ENCODE data around the gene PRDM15. TPM values are rescaled to one million over a fixed set of nuclear protein-coding genes. Genes with fewer than 3 reads are reported as not detected.
A peak's percentile ranks its signal among the peaks of the same experiment; 100 is the strongest.

The PRDM15 gene
- total RNA-seq, 2 donors from 2014 or later: 12.1 to 14.6 TPM

- H3K9me3 Mint-ChIP-seq: no peaks in the 10 kb centered on the region
Observed at GRCh38 chr21:41890355-41890754, 11.2 kb upstream of the PRDM15 start.

DNA sequence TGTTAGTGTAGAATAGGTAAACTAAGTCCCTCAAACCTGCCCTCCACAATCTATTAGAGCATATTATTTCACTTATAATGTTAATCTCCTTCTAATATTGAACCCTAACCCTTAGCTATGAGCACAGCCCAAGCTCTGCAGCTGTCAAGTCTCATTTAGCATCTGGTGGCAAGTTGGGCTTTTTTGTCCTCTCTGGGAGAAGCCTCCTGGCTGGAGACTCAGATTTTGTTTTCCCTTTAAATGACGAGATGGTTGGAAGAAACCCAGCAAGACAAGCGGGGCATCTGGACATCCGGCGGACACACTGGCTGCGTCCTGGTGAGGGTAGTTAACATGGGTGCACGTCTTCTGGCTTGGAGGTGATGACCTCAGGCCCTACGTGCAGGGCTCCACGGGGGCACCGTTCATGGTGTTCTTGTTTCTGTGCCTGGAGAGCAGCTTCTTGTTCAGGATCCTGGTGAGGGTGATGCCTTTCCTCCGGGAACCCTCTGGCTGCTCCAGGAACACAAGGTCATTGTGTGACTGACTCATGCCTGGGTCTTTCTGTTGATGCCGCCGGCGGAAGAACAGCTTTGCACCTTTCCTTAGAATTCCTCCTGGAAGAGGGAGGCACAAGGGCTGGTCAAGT is 9.7 kb upstream of the PRDM15 start:
- H3K27me3 Mint-ChIP-seq (ENCODE audit: low read depth): no peaks in the 10 kb centered on the region
- no peaks in the 10 kb centered on the region for H3K9me3 Mint-ChIP-seq
- H3K4me1 Mint-ChIP-seq (ENCODE audit: low read depth): peaks cover 8% of the 10 kb centered on the region
- no peak overlapping the region for H3K4me3 Mint-ChIP-seq
- H3K36me3 Mint-ChIP-seq (ENCODE audit: insufficient read depth in 2 of 2): no peaks in the 10 kb centered on the region
- DNase-seq (no peak), ATAC-seq (replicated peaks in 1 of 2) (no peak)
- no peak overlapping the region for H3K27ac Mint-ChIP-seq

More at GRCh38 chr21:41890355-41890754, 11.2 kb upstream of the PRDM15 start:
- H3K36me3 Mint-ChIP-seq (ENCODE audit: insufficient read depth in 2 of 2): peaks cover 0 to 3% of the 10 kb centered on the region in 2 donors
- H3K27ac Mint-ChIP-seq: no peak overlapping the region
- no peaks in the 10 kb centered on the region for H3K27me3 Mint-ChIP-seq (ENCODE audit: low read depth)
- no peak for ATAC-seq (replicated peaks in 1 of 2)
- no peak for DNase-seq
- H3K4me1 Mint-ChIP-seq (ENCODE audit: low read depth): peaks cover 4% of the 10 kb centered on the region
- H3K4me3 Mint-ChIP-seq: no peak overlapping the region

GRCh38 chr21:41887667-41888066 is 8.5 kb upstream of the PRDM15 start:
- Mint-ChIP-seq H3K4me3 (no peak overlapping the region), H3K27ac (no peak overlapping the region), H3K36me3 (ENCODE audit: insufficient read depth in 2 of 2) (no peaks in the 10 kb centered on the region), H3K4me1 (ENCODE audit: low read depth) (peaks cover 8% of the 10 kb centered on the region), H3K9me3 (no peaks in the 10 kb centered on the region), H3K27me3 (ENCODE audit: low read depth) (no peaks in the 10 kb centered on the region)
- ATAC-seq (replicated peaks in 1 of 2) (no peak), DNase-seq (no peak)

DNA sequence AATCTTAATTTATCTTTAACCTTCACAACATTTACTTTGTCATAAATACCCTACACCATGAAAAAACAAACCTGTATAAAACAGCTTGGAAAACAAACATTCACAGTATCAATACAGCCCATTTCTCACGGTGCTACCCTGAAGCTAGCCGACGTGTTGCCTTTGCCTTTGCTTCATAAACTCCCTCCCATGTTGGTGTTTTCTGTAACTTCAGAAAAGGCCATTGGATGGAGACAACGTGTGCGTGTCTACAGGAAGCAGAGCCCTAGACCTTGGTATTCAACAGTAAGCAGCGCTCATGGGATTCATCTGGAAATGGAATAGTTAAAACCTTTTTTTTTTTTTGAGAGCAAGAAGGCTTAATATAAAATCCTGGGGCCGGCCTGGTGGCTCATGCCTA is 7.2 kb upstream of the PRDM15 start:
- no peak overlapping the region for H3K4me3 Mint-ChIP-seq
- no peak for DNase-seq
- no peaks in the 10 kb centered on the region for H3K9me3 Mint-ChIP-seq
- no peak for ATAC-seq (replicated peaks in 1 of 2)
- H3K27ac Mint-ChIP-seq: no peak overlapping the region
- H3K27me3 Mint-ChIP-seq (ENCODE audit: low read depth): no peaks in the 10 kb centered on the region
- peaks cover 8% of the 10 kb centered on the region for H3K4me1 Mint-ChIP-seq (ENCODE audit: low read depth)
- H3K36me3 Mint-ChIP-seq (ENCODE audit: insufficient read depth in 2 of 2): no peaks in the 10 kb centered on the region

GRCh38 chr21:41885341-41886024 is 6.3 kb upstream of the PRDM15 start:
- no peaks in the 10 kb centered on the region for H3K9me3 Mint-ChIP-seq
- H3K4me1 Mint-ChIP-seq (ENCODE audit: low read depth): peaks cover 14% of the 10 kb centered on the region
- ATAC-seq (replicated peaks in 1 of 2) (peak in 1 of 2 donors; percentile 24), DNase-seq (no peak)
- no peak overlapping the region for H3K27ac Mint-ChIP-seq
- no peak overlapping the region for H3K4me3 Mint-ChIP-seq
- H3K27me3 Mint-ChIP-seq (ENCODE audit: low read depth): no peaks in the 10 kb centered on the region
- peaks cover 0 to 1% of the 10 kb centered on the region in 2 donors for H3K36me3 Mint-ChIP-seq (ENCODE audit: insufficient read depth in 2 of 2)

DNA sequence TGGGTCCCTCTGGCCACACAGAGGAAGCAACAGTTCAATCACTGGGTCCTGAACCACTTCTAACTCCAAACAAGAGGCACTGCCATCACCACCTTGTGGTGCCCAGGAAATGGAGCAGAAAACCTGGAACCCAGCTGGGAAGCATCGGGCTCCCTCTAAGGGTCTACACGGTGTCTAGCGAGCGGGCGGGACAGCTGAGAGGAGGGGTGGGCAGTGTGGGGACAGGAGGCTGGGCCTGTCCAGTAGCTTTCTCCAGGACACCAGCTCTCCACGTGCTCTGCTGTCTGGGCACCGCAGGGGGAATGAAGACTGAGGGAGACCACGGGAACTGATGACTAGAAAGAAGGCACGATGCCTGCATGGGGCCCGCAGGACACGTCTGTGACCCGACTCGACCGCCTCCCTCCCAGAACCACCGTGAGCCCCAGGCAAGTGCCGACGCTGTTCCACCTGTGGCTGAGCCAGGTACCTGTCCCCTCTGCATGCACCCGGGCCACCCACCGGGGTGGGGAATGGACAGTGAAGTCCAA is 5.4 kb upstream of the PRDM15 start:
- Mint-ChIP-seq H3K36me3 (ENCODE audit: insufficient read depth in 2 of 2) (peaks cover 1% of the 10 kb centered on the region in 2 donors), H3K4me1 (ENCODE audit: low read depth) (peaks cover 14% of the 10 kb centered on the region), H3K27me3 (ENCODE audit: low read depth) (no peaks in the 10 kb centered on the region), H3K27ac (no peak overlapping the region), H3K9me3 (no peaks in the 10 kb centered on the region), H3K4me3 (no peak overlapping the region)
- DNase-seq (no peak), ATAC-seq (replicated peaks in 1 of 2) (no peak)

DNA sequence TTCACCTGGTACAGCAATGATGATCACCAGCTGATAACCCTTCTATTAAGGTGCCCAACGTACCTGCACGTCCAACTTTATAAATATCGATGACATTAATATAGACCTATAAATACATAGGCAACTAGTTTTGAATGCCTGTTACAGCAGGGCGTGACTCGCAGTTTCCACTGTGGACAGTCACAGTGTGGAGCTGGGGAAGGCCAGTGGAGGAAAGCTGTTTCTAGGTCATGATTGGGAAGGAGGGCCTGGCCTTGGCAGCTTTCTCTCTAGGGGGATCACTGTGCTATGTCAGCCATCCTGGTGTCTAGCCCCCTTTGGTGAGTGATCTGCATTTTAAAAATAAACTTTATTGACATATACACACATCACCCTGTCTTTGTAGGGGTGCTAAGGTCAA is 4.4 kb upstream of the PRDM15 start:
- ATAC-seq (replicated peaks in 1 of 2) (no peak), DNase-seq (no peak)
- Mint-ChIP-seq H3K27ac (no peak overlapping the region), H3K27me3 (ENCODE audit: low read depth) (no peaks in the 10 kb centered on the region), H3K36me3 (ENCODE audit: insufficient read depth in 2 of 2) (peaks cover 1% of the 10 kb centered on the region in 2 donors), H3K4me3 (no peak overlapping the region), H3K4me1 (ENCODE audit: low read depth) (peaks cover 14% of the 10 kb centered on the region), H3K9me3 (no peaks in the 10 kb centered on the region)

DNA sequence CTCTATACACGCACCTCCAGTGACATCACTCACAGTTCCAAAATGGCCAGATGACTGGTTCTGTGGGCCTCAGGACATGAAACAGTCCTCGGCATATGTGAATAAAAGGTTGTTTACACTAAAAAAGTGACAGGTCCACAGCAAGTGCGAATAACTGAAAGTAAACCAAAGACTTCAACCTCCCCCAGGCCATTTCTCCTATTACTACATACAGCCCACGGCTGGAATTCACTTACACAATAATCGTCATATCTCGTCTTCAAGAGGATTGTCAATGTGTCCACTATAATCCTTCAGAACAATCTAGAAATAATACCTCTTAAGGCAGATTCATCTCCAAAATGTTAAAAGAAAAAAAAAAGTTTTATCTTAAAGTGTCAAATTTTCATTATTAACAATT is 1.9 kb upstream of the PRDM15 start:
- no peak overlapping the region for H3K27ac Mint-ChIP-seq

GRCh38 chr21:41880153-41880552 is 1.0 kb upstream of the PRDM15 start:
- no peaks in the 10 kb centered on the region for H3K9me3 Mint-ChIP-seq
- peak overlapping the region; percentile 89 for H3K4me3 Mint-ChIP-seq
- no peak overlapping the region for H3K27ac Mint-ChIP-seq
- peaks cover 1% of the 10 kb centered on the region in 2 donors for H3K36me3 Mint-ChIP-seq (ENCODE audit: insufficient read depth in 2 of 2)
- no peaks in the 10 kb centered on the region for H3K27me3 Mint-ChIP-seq (ENCODE audit: low read depth)
- DNase-seq (no peak), ATAC-seq (replicated peaks in 1 of 2) (no peak)
- H3K4me1 Mint-ChIP-seq (ENCODE audit: low read depth): peaks cover 27% of the 10 kb centered on the region

More for the DNA sequence above, 1.9 kb upstream of the PRDM15 start:
- Mint-ChIP-seq H3K36me3 (ENCODE audit: insufficient read depth in 2 of 2) (peaks cover 1% of the 10 kb centered on the region in 2 donors), H3K27me3 (ENCODE audit: low read depth) (no peaks in the 10 kb centered on the region), H3K4me3 (peak overlapping the region in 1 of 2 donors; percentile 55), H3K4me1 (ENCODE audit: low read depth) (peaks cover 33% of the 10 kb centered on the region), H3K9me3 (no peaks in the 10 kb centered on the region)
- DNase-seq: no peak
- no peak for ATAC-seq (replicated peaks in 1 of 2)

DNA sequence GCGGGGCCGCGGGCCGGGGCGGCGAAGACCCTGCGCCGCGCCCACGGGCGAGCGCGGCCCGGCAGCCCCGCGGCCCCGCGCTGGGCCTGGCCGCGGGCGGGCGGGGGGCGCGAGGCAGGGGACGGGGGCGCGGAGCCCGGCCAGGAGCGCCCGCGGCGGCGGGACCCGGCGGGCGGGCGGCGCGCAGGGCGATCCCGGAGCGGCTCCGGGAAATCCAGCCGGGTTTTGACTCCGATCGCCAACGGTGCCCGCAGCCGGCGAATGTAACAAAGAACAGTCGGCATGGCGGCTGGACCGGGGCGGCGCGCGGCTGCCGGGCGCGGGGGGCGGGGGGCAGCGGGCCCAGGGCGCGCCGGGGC is 334 bp downstream of the PRDM15 start:
- Mint-ChIP-seq H3K36me3 (ENCODE audit: insufficient read depth in 2 of 2) (peaks cover 1 to 4% of the 10 kb centered on the region in 2 donors), H3K9me3 (no peaks in the 10 kb centered on the region), H3K4me3 (peak overlapping the region; percentile 34 to 58), H3K27ac (no peak overlapping the region), H3K4me1 (ENCODE audit: low read depth) (peaks cover 27% of the 10 kb centered on the region), H3K27me3 (ENCODE audit: low read depth) (no peaks in the 10 kb centered on the region)
- peak; percentile 78 to 80 for ATAC-seq (replicated peaks in 1 of 2)
- peak; percentile 85 to 87 for DNase-seq

- ATAC-seq (replicated peaks in 1 of 2) (peak; percentile 45 to 46), DNase-seq (peak; percentile 29 to 48)
- Mint-ChIP-seq H3K9me3 (no peaks in the 10 kb centered on the region), H3K27ac (peak overlapping the region; percentile 87), H3K27me3 (ENCODE audit: low read depth) (no peaks in the 10 kb centered on the region), H3K36me3 (ENCODE audit: insufficient read depth in 2 of 2) (peaks cover 1 to 4% of the 10 kb centered on the region in 2 donors), H3K4me3 (peak overlapping the region; percentile 84 to 87), H3K4me1 (ENCODE audit: low read depth) (peaks cover 31% of the 10 kb centered on the region)
Observed at GRCh38 chr21:41877901-41878830, 978 bp downstream of the PRDM15 start.

GRCh38 chr21:41876928-41877652 is 2.1 kb downstream of the PRDM15 start:
- ATAC-seq (replicated peaks in 1 of 2) (no peak), DNase-seq (no peak)
- H3K4me3 Mint-ChIP-seq: peak overlapping the region; percentile 84 to 87
- peaks cover 31% of the 10 kb centered on the region for H3K4me1 Mint-ChIP-seq (ENCODE audit: low read depth)
- peak overlapping the region; percentile 51 for H3K27ac Mint-ChIP-seq
- H3K36me3 Mint-ChIP-seq (ENCODE audit: insufficient read depth in 2 of 2): peaks cover 1 to 4% of the 10 kb centered on the region in 2 donors
- H3K27me3 Mint-ChIP-seq (ENCODE audit: low read depth): no peaks in the 10 kb centered on the region
- no peaks in the 10 kb centered on the region for H3K9me3 Mint-ChIP-seq
